CD4-positive, alpha-beta T cell (primary cell): ENCODE measurements around the gene TEK. TPM values are rescaled to one million over a fixed set of nuclear protein-coding genes. Genes with fewer than 3 reads are reported as not detected.

Experiments
- ATAC-seq: fragments of 200-7000 bp; cut with Tn5 transposase; one replicate; pipeline ENCODE4 v1.10.0; 2022; ENCODE audit warnings: mild to moderate bottlenecking; ENCODE audit not compliant: poor library complexity
- CTCF ChIA-PET: fragments of 350-600 bp; sonication (Branson Sonifier 250); formaldehyde crosslinking; loops from one replicate; lab custom pipeline; 2021; ENCODE audit warnings: antibody characterized with exemption, inconsistent platforms; lab: Charles Lee
- POLR2A ChIA-PET: fragments of 350-600 bp; sonication (Branson Sonifier 250); formaldehyde crosslinking; loops from one replicate; lab custom pipeline; 2021; ENCODE audit warnings: antibody characterized with exemption, inconsistent platforms; lab: Charles Lee
- DNase-seq, 14 experiments: peaks; one replicate each; pipeline ENCODE4 v3.0.0-alpha.2; 2013 to 2020; ENCODE audit warnings: mixed read lengths in 2 of 14
- H3K27ac ChIP-seq, 2 donors: one replicate each; pipeline versions ENCODE4 v1.5.1 to v1.7.0; 2013; ENCODE audit warnings: low read length in 2 of 2, low read depth in 1 of 2, mild to moderate bottlenecking in 1 of 2
- H3K27me3 ChIP-seq, 2 experiments: 1 replicate in 1 of 2; 2 replicates in 1 of 2; pipeline versions ENCODE4 v1.6.1 to v1.7.0; 2013; ENCODE audit warnings: low read length in 2 of 2, control low read depth in 1 of 2, mild to moderate bottlenecking in 1 of 2, moderate library complexity in 1 of 2; ENCODE audit not compliant: insufficient read depth in 2 of 2, control insufficient read depth in 1 of 2
- H3K36me3 ChIP-seq: one replicate; pipeline ENCODE4 v1.6.1; 2013; ENCODE audit warnings: low read length, control low read depth; ENCODE audit not compliant: insufficient read depth
- H3K4me1 ChIP-seq: one replicate; pipeline ENCODE4 v1.6.1; 2013; ENCODE audit warnings: low read length, control low read depth; ENCODE audit not compliant: insufficient read depth
- H3K4me3 ChIP-seq: one replicate; pipeline ENCODE4 v1.5.1; 2013; ENCODE audit warnings: mild to moderate bottlenecking, low read length, moderate library complexity
- H3K9me3 ChIP-seq, 2 experiments: 1 replicate in 1 of 2; 2 replicates in 1 of 2; pipeline versions ENCODE4 v1.6.1 to v1.7.0; 2013; ENCODE audit warnings: low read length in 2 of 2, mild to moderate bottlenecking in 2 of 2, control low read depth in 1 of 2, moderate library complexity in 1 of 2; ENCODE audit not compliant: control insufficient read depth in 1 of 2, insufficient read depth in 1 of 2
- H3K27ac Mint-ChIP-seq: one replicate; pipeline ENCODE4 v1.8.0; 2020; ENCODE audit warnings: mixed read lengths
- H3K27me3 Mint-ChIP-seq: one replicate; pipeline ENCODE4 v1.8.0; 2021; ENCODE audit warnings: mixed read lengths
- H3K36me3 Mint-ChIP-seq: one replicate; pipeline ENCODE4 v1.8.0; 2021; ENCODE audit warnings: low read depth, mixed read lengths
- H3K4me1 Mint-ChIP-seq: one replicate; pipeline ENCODE4 v1.8.0; 2021; ENCODE audit warnings: low read depth, mixed read lengths
- H3K4me3 Mint-ChIP-seq: one replicate; pipeline ENCODE4 v1.8.0; 2020; ENCODE audit warnings: mild to moderate bottlenecking, mixed read lengths
- H3K9me3 Mint-ChIP-seq: one replicate; pipeline ENCODE4 v1.8.0; 2020; ENCODE audit warnings: mixed read lengths
- CTCF ChIP-seq: fragments of 200-600 bp; IDR thresholded peaks from one replicate; pipeline ENCODE4 v1.8.0; 2022; ENCODE audit warnings: antibody characterized with exemption, mild to moderate bottlenecking
- intact Hi-C, 2 experiments: fragments of 100-400 bp; cut with DNase I in 1 of 2; cut with micrococcal nuclease in 1 of 2; formaldehyde crosslinking; loops; one replicate each; pipeline versions ENCODE4 v1.15.1 to v1.9.0; 2023 to 2025; cut with DNase I, micrococcal nuclease
- total RNA-seq, 174 experiments: library from RNA in 2 of 174; stranded (reverse) in 2 of 174; gene quantifications; one replicate each; pipeline ENCODE4 v1.2.3 and lab custom pipeline; 2021 to 2026

The TEK gene
- total RNA-seq, 2 experiments from 2014 or later = not detected

DNA sequence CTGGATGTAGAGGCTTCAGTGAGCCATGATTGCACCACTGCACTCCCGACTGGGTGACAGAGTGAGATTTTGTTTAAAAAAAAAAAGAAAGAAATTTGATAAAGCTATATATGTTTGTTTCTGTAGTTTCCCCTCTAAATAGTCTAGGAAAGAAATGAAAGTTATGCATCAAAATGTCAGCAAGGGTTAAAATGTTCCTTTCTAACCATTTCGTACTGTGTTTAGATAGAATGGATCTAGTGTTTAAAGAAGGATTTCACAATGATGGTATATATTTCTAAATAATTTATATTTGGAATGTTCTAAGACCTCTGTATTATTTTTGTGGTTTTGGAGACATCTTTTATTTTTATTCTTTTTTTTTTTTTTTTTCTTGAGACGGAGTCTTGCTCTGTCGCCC is 22.7 kb downstream of the TEK start:
- POLR2A ChIA-PET = no interaction called here
- no peak for ATAC-seq
- H3K27me3 ChIP-seq = no peaks in the 10 kb centered on the region

GRCh38 chr9:27133817-27134216 is 24.8 kb downstream of the TEK start:
- Mint-ChIP-seq H3K9me3 (no peaks in the 10 kb centered on the region), H3K4me3 (no peak overlapping the region), H3K27me3 (no peaks in the 10 kb centered on the region), H3K27ac (no peak overlapping the region), H3K36me3 (no peaks in the 10 kb centered on the region), H3K4me1 (no peaks in the 10 kb centered on the region)
- TF ChIP-seq CTCF = no peak
- ATAC-seq (no peak), DNase-seq (no peak)
- Histone ChIP-seq H3K9me3 (no peaks in the 10 kb centered on the region), H3K27ac (no peak overlapping the region), H3K36me3 (no peaks in the 10 kb centered on the region), H3K4me3 (no peak overlapping the region), H3K27me3 (no peaks in the 10 kb centered on the region), H3K4me1 (no peaks in the 10 kb centered on the region)
- intact Hi-C loops = no loop called here
- CTCF ChIA-PET = no interaction called here
- POLR2A ChIA-PET = no interaction called here

More for the DNA sequence above, 22.7 kb downstream of the TEK start:
- no peaks in the 10 kb centered on the region for H3K36me3 Mint-ChIP-seq
- no peak for TF ChIP-seq CTCF
- Histone ChIP-seq H3K4me1 (no peaks in the 10 kb centered on the region), H3K36me3 (no peaks in the 10 kb centered on the region), H3K9me3 (no peaks in the 10 kb centered on the region), H3K27ac (no peak overlapping the region), H3K4me3 (no peak overlapping the region)
- H3K4me1 Mint-ChIP-seq = no peaks in the 10 kb centered on the region
- intact Hi-C loops = no loop called here
- no peaks in the 10 kb centered on the region for H3K27me3 Mint-ChIP-seq
- CTCF ChIA-PET = no interaction called here
- H3K27ac Mint-ChIP-seq = no peak overlapping the region
- H3K4me3 Mint-ChIP-seq = no peak overlapping the region
- H3K9me3 Mint-ChIP-seq = peaks cover 2% of the 10 kb centered on the region
- DNase-seq = no peak

DNA sequence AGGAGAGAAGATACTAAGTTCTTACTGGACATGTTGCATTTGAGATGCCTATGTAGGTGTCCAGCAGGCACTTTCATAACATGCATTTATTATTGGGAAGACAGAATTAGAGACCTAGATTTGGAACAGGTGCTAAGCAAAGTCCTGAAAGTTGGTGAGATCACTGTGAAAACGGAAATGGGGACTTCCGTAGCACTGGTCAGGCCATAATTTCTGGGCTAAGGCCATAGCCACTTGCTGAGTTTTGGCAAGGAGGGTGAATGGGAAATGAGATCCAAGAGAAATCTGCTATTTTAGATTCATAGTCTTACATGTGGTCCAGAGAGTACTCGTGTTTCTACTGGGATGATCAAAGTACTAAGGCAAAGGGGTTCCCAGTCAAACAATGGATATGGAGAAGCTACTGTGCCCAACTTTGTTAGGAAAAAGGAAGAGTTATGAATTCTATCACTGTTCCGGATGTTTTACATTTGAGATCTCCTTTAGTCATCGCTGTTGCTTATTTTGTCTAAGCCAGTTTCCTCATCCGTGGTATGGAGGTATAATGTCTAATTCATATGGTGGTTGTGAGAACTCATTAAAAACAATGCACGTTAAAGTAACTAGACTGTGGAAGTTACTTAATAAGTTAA is 33.4 kb downstream of the TEK start:
- H3K27me3 Mint-ChIP-seq = no peaks in the 10 kb centered on the region
- no peak overlapping the region for H3K27ac Mint-ChIP-seq
- intact Hi-C loops = no loop called here

More for the DNA sequence above, 33.4 kb downstream of the TEK start:
- Histone ChIP-seq H3K4me3 (no peak overlapping the region), H3K27ac (no peak overlapping the region), H3K9me3 (no peaks in the 10 kb centered on the region), H3K36me3 (no peaks in the 10 kb centered on the region), H3K27me3 (no peaks in the 10 kb centered on the region), H3K4me1 (no peaks in the 10 kb centered on the region)
- H3K36me3 Mint-ChIP-seq = no peaks in the 10 kb centered on the region
- POLR2A ChIA-PET = no interaction called here
- no peak for DNase-seq
- ATAC-seq = no peak
- H3K4me1 Mint-ChIP-seq = no peaks in the 10 kb centered on the region
- no peak overlapping the region for H3K4me3 Mint-ChIP-seq
- CTCF ChIA-PET = no interaction called here
- no peak for TF ChIP-seq CTCF
- no peaks in the 10 kb centered on the region for H3K9me3 Mint-ChIP-seq
